Measurements from ENCODE around the gene HADHA. TPM values are rescaled to one million over a fixed set of nuclear protein-coding genes. Genes with fewer than 3 reads are reported as not detected.
A peak's percentile ranks its signal among the peaks of the same experiment; 100 is the strongest.

The HADHA gene
- total RNA-seq, 2 experiments from 2014 or later = 117 to 123 TPM

DNA sequence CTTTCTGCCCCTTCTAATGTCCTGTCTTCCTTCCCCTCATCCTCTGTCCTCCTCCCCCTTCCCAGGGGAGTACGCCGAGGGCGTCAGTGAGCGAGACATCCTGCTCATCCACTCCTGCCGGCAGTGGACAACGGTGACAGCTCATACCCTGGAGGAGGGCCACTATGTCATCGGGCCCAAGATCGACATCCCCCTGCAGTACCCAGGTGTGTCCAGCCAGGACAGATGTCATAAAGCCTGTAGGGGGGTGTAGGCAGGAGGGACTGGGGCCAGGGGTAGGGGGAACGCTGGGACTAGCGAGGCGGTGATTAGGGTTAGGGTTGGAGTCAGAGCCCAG, 68.2 kb downstream of the HADHA start:
- Mint-ChIP-seq H3K4me3 (no peak overlapping the region), H3K36me3 (ENCODE audit: low read depth) (no peaks in the 10 kb centered on the region), H3K9me3 (no peaks in the 10 kb centered on the region), H3K27ac (no peak overlapping the region), H3K27me3 (ENCODE audit: low read depth) (peaks cover 41% of the 10 kb centered on the region), H3K4me1 (ENCODE audit: low read depth) (peaks cover 20% of the 10 kb centered on the region)
- CTCF ChIA-PET = interaction anchor here (0.6 kb wide), 1 partner anchor 155 kb away, joined by 3 read pairs; no protein-coding TSS in a partner anchor
- DNase-seq = no peak
- intact Hi-C loops (cut with micrococcal nuclease) = no loop called here

DNA sequence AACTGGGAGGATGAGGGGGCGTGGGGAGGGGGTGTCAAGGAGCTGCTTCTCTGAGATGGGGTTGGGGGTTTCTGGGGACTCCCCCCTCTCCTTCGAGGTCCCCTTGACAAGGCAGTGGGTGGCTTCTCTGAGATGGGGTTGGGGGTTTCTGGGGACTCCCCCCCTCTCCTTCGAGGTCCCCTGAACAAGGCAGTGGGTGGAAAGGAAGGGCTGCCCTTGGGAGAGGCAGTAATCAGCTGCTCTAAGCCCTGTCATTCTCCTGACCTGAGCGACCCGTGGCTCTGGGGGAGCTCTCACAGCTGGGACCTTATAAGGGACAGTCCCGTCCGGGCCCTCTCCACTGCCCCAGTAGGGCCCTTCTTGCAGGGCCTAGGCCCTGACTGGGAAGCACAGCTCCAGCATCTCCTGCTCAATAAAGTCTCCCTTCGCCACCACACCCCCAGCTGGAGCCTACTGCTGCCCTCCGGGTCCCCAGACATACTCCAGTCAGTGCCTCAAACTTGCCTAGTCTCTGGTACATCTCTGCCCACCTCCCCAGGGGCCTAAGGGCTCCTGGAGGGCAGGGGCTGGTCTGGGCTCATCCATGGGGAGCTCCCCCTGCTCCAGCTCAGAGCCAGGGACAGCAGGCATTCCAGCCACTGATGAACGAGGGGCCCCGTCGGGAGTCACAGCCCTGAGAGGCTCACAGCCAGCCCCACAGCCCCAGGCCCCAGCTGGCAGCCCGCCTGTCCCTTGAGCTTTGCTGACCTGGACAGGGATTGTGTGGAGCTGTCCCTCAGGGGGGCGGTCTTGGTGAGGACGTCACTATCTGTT, 68.8 kb downstream of the HADHA start:
- Mint-ChIP-seq H3K27ac (no peak overlapping the region), H3K27me3 (ENCODE audit: low read depth) (peaks cover 36% of the 10 kb centered on the region)

DNA sequence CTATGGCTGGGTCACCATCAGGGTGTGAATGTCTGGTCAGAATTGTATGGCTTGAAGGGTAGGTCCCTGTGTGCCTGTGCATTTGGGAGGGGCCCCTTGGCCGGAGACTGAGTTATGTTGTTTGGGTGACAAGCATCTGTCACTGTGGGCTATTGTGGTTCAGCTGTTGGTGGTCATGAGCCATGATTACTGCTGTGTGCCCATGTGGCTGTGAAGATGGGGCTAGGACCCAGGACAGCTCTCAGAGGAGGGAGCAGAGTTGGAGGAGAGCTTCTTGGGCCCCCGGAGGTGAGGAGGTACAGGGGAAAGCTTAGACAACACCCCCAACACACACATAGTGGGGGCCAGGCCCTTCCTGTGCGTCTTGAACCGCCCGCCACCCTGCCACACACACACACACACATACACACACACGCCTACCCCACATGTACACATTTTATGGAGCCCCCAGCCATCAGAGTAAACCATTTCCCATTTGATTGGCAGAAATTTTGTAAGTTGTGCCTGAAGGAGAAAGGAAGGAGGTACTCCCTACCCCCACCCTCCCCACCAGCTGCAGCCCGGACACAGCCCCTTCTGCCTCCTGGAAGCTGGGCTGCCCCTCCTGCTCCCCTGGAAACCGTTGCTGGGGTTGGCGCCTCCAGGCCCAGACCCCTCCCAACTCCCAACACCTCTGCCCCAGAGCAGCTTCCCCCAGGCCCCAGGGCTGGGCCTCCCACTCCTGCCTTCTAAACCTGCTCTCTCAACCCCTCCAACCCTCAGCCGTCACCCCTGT, 69.6 kb downstream of the HADHA start:
- CTCF ChIA-PET = interaction anchor here (0.6 to 1.8 kb wide), 4 partner anchors 10 to 294 kb away, joined by 3 to 6 read pairs (median 4); no protein-coding TSS in a partner anchor
- peaks cover 30% of the 10 kb centered on the region for H3K27me3 Mint-ChIP-seq (ENCODE audit: low read depth)
- no peak overlapping the region for H3K27ac Mint-ChIP-seq
- DNase-seq = no peak
- peaks cover 17% of the 10 kb centered on the region for H3K4me1 Mint-ChIP-seq (ENCODE audit: low read depth)
- no peaks in the 10 kb centered on the region for H3K9me3 Mint-ChIP-seq
- H3K4me3 Mint-ChIP-seq = peak overlapping the region; percentile 59
- H3K36me3 Mint-ChIP-seq (ENCODE audit: low read depth) = no peaks in the 10 kb centered on the region
- intact Hi-C loops (cut with micrococcal nuclease) = no loop called here

More for the DNA sequence above, 68.8 kb downstream of the HADHA start:
- Mint-ChIP-seq H3K36me3 (ENCODE audit: low read depth) (no peaks in the 10 kb centered on the region), H3K4me1 (ENCODE audit: low read depth) (peaks cover 20% of the 10 kb centered on the region), H3K4me3 (no peak overlapping the region), H3K9me3 (no peaks in the 10 kb centered on the region)
- CTCF ChIA-PET = interaction anchor here (0.6 to 1.8 kb wide), 3 partner anchors 9 to 184 kb away, joined by 3 to 6 read pairs (median 4); no protein-coding TSS in a partner anchor
- no peak for DNase-seq
- intact Hi-C loops (cut with micrococcal nuclease) = no loop called here

DNA sequence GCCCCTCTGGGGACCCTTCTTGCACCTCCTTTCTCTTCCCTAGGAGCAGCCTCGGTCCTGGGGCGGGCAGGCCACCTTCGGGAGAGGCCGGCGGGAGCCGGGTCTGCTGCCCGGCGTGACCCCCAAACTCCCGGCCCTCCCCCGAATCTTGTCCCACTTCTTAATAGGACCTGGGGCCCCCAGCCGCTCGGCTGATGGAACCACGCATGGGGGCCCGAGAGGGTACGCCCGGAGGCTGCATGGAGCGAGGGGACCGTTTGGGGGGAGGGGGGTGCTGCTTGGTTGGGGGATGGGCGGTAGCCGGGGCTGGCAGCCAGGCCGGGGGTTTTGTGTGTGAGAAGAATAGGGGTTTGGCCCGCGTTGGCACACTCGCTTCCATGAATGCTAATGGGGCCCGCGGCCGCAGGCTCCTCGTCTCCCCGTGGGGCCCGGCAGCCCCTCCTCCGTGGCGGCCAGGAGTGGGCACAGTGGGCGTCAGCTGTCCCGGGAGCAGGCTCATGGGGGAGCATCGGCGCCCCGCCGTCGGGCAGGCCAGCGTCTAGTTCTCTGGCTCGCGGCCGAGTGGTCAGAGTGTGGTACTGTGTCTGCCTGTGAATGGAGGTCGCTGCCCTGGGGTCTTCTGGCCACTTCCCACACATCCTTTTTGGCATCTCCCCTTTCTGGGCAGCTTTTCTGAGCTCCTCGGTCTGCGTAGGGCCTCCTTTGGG, 70.5 kb downstream of the HADHA start:
- Mint-ChIP-seq H3K27ac (no peak overlapping the region), H3K27me3 (ENCODE audit: low read depth) (peaks cover 26% of the 10 kb centered on the region), H3K9me3 (no peaks in the 10 kb centered on the region), H3K4me1 (ENCODE audit: low read depth) (peaks cover 14% of the 10 kb centered on the region), H3K4me3 (peak overlapping the region; percentile 61), H3K36me3 (ENCODE audit: low read depth) (no peaks in the 10 kb centered on the region)
- DNase-seq = no peak
- intact Hi-C loops (cut with micrococcal nuclease) = no loop called here
- CTCF ChIA-PET = interaction anchor here (0.9 to 1.8 kb wide), 2 partner anchors 11 to 295 kb away, joined by 4 to 6 read pairs; no protein-coding TSS in a partner anchor

DNA sequence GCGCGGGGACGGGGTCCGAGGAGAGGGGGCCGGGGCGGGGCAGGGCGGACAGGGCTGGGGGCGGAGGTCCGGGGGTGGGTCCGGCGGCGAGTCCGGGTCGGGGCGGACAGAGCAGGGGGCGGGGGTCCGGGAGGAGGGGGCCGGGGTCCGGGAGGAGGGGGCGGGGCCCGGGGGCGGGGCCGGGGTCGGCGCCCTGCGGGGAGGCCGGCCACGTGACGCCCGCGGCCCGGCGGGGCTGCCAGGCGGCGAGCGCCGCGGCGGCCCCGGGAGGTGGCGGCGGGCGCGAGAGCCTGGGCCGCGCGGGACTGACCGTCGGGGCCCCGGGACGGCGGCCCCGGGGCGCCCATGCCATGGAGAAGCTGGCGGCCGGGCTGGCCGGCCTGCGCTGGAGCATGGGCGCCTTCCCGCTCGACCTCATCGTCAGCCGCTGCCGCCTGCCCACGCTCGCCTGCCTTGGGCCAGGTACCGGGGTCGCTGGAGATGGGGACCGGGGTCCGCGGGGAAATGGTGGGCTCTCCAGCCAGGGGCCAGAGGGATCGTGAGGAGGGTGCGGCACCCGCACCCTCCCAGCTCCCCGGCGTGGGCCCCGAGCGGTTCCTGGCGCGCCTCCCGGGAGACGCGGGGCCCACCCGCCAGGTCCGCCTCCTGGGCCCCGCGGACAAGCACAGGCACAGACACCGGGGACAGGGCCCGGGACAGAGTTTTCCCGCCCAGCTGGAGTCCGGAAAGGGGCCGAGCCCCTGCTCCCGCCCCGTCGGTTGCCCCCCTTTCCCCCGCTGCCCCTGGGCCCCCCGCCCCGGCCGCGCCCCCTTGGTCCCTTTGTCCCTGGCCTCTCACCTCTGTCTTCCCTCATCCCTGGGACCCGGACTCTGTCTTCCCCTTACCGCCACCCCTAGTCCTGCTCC, 71.3 kb downstream of the HADHA start, which contains the start of gene GAREM2:
Gene GAREM2 (plus strand): TSS at position 218 of the 905 bp plus-strand sequence. CDS start 133 bp downstream, at position 351.
- H3K4me3 Mint-ChIP-seq = peak within 1 kb of the TSS; percentile 74
- no peaks in the 10 kb centered on the region for H3K36me3 Mint-ChIP-seq (ENCODE audit: low read depth)
- H3K27me3 Mint-ChIP-seq (ENCODE audit: low read depth) = peaks cover 23% of the 10 kb centered on the region
- no peak for DNase-seq
- H3K4me1 Mint-ChIP-seq (ENCODE audit: low read depth) = peaks cover 12% of the 10 kb centered on the region
- no peaks in the 10 kb centered on the region for H3K9me3 Mint-ChIP-seq
- no peak within 1 kb of the TSS for H3K27ac Mint-ChIP-seq
- intact Hi-C loops (cut with micrococcal nuclease) = no loop called here
- CTCF ChIA-PET = no interaction called here

DNA sequence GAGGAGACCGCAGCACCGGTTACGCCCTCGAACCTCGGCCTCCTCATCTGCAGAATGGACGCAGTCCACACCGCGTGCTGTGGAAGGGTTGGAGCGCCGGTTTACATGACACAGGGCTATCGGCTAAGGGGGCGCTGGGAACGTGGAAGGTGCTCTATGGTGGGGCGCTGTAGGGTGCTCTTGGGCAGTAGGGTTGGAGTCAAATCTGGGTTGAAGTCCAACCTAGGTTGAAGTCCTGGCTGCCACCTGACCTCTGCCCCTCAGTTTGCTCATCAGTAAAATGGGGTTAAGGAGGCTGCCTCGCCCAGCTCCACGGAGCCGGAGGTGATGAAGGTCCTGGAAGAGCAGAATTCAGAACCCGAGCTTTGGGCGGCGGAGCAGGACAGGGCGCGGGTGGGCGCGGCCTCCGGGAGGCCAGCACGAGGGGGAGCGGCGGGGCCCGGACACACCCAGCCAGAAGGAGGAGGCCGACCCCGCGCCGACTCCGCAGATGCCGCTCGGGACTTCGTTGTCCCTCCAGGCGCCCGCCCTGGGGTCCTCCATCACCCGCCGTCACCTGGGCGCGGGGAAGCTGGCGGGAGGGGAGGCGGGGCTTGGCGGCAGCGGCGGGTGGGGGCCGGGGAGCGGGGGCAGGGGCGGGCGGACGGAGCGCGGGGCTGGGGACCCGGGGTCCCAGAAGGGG, 72.1 kb downstream of the HADHA start:
- Mint-ChIP-seq H3K9me3 (no peaks in the 10 kb centered on the region), H3K27ac (no peak overlapping the region), H3K27me3 (ENCODE audit: low read depth) (peaks cover 23% of the 10 kb centered on the region), H3K4me1 (ENCODE audit: low read depth) (peaks cover 12% of the 10 kb centered on the region), H3K4me3 (peak overlapping the region; percentile 74), H3K36me3 (ENCODE audit: low read depth) (no peaks in the 10 kb centered on the region)
- no peak for DNase-seq
- CTCF ChIA-PET = interaction anchor here (0.6 to 1.4 kb wide), 2 partner anchors 12 to 45 kb away, joined by 3 to 7 read pairs; no protein-coding TSS in a partner anchor
- intact Hi-C loops (cut with micrococcal nuclease) = no loop called here

DNA sequence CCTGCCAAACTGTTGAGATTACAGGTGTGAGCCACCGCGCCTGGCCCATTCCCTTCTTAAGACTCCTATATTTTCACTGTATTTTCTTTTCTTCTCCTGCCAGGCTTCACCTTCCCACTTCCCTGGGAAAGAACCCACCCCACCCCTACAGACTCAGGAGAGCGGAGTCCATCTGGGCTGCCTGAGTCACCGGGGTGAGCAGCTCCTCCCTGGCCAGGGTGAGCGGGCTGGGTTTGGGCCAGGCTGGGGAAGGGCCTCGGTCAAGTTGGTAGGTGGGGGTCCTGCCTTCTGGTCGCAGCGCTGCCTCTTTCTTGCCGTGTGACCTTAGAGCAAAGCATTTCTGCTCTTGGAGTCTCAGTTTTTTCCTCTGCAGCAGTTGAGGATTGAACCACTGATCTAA, 73.6 kb downstream of the HADHA start:
- Mint-ChIP-seq H3K4me3 (no peak overlapping the region), H3K9me3 (no peaks in the 10 kb centered on the region), H3K27ac (no peak overlapping the region), H3K36me3 (ENCODE audit: low read depth) (no peaks in the 10 kb centered on the region), H3K4me1 (ENCODE audit: low read depth) (peaks cover 12% of the 10 kb centered on the region), H3K27me3 (ENCODE audit: low read depth) (peaks cover 20% of the 10 kb centered on the region)
- no peak for DNase-seq
- CTCF ChIA-PET = no interaction called here
- intact Hi-C loops (cut with micrococcal nuclease) = loop anchor here (1.0 kb wide), 2 partner anchors 160 to 299 kb away; no protein-coding TSS in a partner anchor

DNA sequence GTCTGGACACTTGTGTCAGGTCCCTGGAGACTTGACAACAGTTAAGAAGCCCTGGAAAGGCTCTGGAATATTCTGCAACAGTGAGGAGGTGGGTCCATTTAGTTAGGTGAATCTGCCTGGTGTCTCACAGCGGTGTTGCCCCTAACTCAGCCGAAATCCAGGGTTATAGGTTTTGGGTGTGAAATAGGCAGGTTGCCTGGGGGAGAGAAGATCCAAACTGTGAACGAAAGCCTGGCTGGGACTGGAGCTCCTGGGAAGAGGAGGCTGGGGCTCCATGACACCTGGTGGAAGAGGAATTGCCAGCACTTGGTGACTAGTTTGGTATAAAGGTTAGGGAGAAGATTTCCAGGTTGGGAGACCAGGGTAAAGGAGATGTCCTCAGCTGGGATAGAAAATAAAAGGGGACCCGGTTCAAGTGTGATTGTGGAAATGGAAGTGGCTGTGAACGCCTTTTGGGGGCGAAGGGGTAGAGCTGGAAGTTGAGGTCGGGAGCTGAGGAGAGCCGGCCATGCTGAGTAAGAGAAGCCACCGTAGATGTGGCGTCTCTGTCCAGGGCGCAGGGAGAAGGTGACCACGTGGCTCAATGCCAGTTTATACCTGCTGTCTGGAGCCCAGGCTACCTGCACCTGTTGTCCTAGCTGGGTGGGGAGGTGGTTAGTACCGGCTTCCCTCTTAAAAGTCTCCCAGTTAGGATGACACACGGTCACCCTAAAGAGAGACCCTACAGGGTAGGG, 74.6 kb downstream of the HADHA start:
- DNase-seq = no peak
- CTCF ChIA-PET = interaction anchor here (1.0 to 1.2 kb wide), 2 partner anchors 97 to 219 kb away, joined by 4 read pairs; no protein-coding TSS in a partner anchor
- Mint-ChIP-seq H3K27ac (no peak overlapping the region), H3K4me3 (no peak overlapping the region), H3K27me3 (ENCODE audit: low read depth) (peaks cover 19% of the 10 kb centered on the region), H3K4me1 (ENCODE audit: low read depth) (peaks cover 12% of the 10 kb centered on the region), H3K36me3 (ENCODE audit: low read depth) (no peaks in the 10 kb centered on the region), H3K9me3 (no peaks in the 10 kb centered on the region)
- intact Hi-C loops (cut with micrococcal nuclease) = no loop called here

DNA sequence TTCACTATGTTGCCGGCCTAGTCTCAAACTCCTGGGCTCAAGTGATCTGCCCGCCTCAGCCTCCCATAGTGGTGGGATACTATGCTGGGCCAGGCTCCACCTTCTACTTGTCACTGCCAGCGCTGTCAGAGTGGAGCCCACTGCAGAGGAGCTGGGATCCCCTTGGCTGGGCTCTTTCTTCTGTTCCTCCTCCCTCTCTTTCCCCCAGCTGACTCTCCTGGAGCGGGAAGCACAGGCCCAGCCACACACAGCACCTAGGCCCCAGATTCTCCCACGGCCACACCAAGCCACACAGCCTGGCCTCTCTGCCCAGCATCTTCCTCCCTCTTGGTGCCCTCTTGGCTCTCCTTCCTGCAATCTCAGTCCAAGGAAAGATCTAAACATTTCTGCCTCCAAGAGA, 75.2 kb downstream of the HADHA start:
- peaks cover 9% of the 10 kb centered on the region for H3K4me1 Mint-ChIP-seq (ENCODE audit: low read depth)
- DNase-seq = no peak
- intact Hi-C loops (cut with micrococcal nuclease) = no loop called here
- no peaks in the 10 kb centered on the region for H3K36me3 Mint-ChIP-seq (ENCODE audit: low read depth)
- CTCF ChIA-PET = interaction anchor here (1.0 to 1.2 kb wide), 2 partner anchors 98 to 218 kb away, joined by 4 read pairs; no protein-coding TSS in a partner anchor
- peaks cover 12% of the 10 kb centered on the region for H3K27me3 Mint-ChIP-seq (ENCODE audit: low read depth)
- H3K4me3 Mint-ChIP-seq = no peak overlapping the region
- no peak overlapping the region for H3K27ac Mint-ChIP-seq
- no peaks in the 10 kb centered on the region for H3K9me3 Mint-ChIP-seq

DNA sequence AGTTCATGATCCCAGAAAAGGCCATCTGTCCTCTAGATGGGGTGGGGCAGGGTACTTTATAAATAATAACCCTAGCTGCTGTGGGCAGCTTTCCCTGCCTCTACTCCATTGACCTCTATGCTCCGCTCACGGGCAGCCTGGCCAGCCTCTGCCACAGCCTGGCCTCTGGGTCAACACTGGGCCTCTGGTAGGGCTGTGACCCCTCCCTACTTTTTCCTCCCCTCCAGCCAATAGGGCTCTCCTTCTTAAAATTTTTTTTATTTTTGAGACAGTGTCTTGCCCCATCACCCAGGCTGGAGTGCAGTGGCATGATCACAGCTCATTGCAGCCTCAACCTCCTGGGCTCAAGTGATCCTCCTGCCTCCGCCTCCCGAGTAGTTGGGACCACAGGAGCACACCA, 75.6 kb downstream of the HADHA start:
- Mint-ChIP-seq H3K27me3 (ENCODE audit: low read depth) (peaks cover 11% of the 10 kb centered on the region), H3K9me3 (no peaks in the 10 kb centered on the region), H3K27ac (no peak overlapping the region), H3K4me1 (ENCODE audit: low read depth) (peaks cover 9% of the 10 kb centered on the region), H3K4me3 (no peak overlapping the region), H3K36me3 (ENCODE audit: low read depth) (no peaks in the 10 kb centered on the region)
- no peak for DNase-seq
- CTCF ChIA-PET = interaction anchor here (0.6 to 1.0 kb wide), 2 partner anchors 98 to 117 kb away, joined by 3 to 4 read pairs; no protein-coding TSS in a partner anchor
- intact Hi-C loops (cut with micrococcal nuclease) = no loop called here

All from activated naive CD4-positive, alpha-beta T cell treated with anti-CD3 and anti-CD28 coated beads for 36 hours (primary cell).